ENCODE measurements around the gene TENT5C.

Gene TENT5C

DNA sequence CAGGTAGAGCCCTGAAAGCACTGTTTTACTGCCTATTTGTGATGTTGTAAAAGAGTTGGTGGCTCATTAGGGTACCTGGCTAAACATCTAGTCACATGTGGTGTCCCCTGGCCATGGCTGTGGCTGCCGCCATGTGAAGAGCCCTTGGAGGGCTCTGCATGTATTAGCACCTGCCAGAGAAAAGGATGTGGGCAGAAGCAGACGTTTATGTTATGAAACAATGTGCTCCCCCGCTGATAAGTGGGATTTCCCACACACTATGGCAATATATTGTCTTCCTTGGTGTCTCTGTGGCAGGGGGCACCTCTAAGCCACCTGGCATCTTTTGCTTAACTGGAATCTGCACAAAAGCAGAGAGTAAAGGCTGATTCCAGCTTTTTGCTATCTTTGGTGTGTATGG lies 9.6 kb downstream of the TENT5C start:
- no peak for DNase-seq

DNA sequence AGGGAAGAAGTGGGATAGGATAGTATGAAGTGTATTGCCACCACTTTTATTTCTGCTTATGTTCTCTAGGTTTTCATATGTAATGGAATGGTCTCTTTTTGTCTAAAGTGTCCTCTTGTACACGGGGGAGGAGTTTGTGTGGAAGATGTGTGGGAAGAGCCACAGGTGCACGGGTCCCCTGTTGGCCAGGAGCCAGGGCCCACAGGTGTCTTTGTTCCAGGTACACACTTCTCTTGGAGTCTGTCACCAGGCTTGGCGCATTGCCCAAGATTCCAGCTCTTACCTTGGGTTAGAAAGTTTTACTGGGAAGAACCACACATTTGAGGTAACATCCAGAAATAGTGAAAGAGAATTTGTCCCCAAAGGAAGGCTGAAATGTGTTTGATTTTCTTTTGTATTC lies 10.5 kb downstream of the TENT5C start:
- no peak for DNase-seq

DNA sequence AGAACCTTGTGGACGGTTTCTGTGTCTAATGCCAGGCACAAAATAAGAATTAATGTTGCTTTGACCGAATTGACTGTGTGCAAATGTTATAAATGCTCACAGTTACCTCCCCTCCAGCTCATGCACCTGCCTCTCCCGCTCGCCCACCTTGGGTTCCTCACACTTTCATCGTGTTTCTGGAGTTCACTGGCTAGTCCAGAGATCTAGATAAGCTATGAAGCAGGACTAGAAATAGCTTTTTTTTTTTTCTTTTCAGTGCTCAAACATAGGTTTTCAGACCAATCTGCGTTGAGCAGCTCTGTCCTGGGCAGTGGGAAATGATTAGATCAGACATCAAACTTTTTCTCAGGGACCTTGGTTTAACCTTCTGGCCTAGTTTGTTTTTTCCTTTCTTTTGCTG lies 11.1 kb downstream of the TENT5C start:
- no peak for DNase-seq

DNA sequence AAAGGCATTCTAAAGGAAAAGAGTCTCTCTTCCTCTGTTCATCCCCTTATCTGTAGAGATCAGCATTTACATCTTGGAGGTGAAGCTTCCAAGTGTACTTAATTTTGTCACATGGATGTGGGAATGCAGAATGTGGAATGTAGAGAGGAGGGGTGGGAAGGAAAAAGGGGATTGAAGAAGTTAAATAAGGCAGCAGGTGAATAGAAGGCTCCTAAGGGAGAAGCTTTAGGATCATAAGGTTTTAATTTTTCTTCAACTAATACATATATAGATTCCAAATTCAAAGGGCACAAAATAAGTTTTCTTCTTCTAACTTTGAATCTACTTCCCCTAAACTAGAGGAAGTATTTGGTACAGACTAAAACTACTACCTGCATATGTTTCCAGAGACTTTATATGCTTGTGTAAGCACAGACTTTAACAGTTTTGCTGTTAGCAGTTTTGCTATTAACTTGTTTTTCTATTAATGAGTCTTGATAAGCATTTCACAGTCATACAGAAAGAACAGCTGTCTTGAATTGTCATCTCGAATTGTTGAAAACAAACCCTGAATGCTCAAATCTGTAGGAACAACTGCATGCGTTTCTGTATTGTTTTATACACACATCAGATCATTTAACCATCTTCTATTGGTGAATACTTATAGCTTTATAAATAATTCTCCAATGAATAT lies 12.7 kb downstream of the TENT5C start:
- DNase-seq: no peak

DNA sequence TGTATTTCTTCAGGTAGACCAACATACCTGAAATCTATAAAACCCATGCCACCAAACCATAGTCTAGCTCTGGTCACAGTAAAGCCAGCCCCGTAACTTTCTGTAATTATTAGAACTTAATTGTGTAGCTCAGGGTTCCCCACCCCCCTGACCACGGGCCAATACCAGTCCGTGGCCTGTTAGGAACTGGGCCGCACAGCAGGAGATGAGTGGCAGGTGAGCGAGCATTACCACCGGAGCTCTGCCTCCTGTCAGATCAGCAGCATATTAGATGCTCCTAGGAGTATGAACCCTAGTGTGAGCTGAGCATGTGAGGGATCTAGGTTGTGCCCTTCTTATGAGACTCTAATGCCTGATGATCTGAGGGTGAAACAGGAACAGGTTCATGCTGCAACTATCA lies 14.6 kb downstream of the TENT5C start:
- DNase-seq: no peak

DNA sequence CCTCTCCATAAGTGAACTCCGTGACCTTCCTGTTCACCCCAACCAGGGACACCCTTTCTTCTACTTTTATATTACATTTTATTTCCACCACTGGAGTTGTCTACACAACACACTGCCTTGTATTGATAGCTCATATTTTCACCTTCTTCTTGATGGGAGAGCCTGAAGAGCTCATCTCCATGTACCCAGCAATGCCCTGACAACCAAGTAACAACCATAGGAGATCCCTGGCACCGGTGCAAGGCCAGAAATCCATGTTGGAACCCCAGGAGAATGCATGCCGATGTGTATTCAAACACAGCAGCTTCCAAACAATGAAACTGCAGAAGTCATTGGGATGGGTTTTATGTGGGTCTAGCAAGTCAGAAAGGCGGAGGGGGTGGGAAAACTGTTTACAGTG lies 15.5 kb downstream of the TENT5C start:
- no peak for DNase-seq

DNA sequence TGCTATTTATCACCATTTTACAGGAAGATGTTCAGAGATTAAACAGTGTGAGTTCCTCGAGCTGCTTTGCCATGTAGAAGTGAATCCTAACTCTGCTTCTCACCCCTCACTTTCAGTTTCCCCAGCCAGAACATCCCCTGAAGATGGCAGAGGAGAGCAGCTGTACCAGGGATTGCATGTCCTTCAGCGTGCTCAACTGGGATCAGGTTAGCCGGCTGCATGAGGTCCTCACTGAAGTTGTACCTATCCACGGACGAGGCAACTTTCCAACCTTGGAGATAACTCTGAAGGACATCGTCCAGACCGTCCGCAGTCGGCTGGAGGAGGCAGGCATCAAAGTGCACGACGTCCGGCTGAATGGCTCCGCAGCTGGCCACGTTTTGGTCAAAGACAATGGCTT lies 16.9 kb downstream of the TENT5C start:
- no peak for DNase-seq

DNA sequence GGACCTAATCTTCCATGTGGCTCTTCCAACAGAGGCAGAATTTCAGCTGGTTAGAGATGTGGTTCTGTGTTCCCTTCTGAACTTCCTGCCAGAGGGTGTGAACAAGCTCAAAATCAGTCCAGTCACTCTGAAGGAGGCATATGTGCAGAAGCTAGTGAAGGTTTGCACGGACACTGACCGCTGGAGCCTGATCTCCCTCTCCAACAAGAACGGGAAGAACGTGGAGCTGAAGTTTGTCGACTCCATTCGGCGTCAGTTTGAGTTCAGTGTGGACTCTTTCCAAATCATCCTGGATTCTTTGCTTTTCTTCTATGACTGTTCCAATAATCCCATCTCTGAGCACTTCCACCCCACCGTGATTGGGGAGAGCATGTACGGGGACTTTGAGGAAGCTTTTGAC lies 17.3 kb downstream of the TENT5C start:
- DNase-seq: no peak

DNA sequence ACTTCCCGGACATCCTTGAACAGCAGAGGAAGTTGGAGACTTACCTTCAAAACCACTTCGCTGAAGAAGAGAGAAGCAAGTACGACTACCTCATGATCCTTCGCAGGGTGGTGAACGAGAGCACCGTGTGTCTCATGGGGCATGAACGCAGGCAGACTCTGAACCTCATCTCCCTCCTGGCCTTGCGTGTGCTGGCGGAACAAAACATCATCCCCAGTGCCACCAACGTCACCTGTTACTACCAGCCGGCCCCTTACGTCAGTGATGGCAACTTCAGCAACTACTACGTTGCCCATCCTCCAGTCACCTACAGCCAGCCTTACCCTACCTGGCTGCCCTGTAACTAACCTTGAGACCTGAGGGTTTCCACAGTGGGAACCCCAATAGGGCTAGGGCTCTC lies 17.9 kb downstream of the TENT5C start:
- DNase-seq: no peak

DNA sequence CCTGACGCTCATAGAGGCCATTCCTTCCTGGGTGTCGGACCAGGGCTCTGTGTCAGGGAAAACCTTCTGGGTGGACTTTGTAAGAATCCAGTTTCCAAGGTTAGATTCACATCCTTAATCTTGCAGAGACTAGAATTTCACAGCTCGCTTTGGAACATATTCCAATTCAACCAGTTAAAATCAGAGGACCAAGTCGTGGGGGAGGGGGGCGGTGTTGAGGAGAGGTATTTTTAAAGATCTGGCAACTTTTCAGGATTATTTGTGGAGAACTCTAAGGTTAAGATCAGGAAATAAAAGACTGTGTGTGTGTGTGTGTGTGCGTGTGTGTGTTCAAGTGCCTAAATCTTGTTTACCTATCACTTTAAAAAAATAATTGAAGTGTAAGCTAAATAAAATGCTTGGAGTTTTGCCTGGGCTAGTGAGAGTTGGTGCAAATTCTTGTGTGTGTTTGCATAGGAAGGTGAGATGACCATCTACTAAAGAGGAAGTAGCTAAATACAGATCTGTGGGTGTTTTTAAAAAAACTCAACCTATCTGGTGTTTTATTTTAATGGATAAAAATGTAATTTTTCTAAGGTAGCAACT lies 21.8 kb downstream of the TENT5C start:
- no peak for DNase-seq

DNA sequence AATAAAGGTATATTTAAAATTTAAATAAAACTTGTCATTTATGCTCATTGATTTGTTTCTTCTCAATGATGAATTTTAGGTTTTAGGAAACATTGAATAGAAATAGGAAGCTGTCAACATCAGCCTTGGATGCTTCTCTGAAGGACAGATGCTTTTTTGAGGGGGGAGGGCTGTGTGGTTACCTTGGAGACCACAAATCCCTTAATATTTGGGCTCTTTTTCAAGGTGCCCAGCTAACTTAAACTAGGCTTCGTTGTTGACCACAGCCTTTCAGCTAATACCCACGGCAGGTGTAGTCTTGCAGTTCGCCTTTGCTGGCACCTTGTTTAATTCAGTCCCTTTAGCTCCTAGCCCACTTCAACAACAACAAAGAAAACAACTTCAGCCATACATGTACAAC lies 22.5 kb downstream of the TENT5C start:
- DNase-seq: no peak

DNA sequence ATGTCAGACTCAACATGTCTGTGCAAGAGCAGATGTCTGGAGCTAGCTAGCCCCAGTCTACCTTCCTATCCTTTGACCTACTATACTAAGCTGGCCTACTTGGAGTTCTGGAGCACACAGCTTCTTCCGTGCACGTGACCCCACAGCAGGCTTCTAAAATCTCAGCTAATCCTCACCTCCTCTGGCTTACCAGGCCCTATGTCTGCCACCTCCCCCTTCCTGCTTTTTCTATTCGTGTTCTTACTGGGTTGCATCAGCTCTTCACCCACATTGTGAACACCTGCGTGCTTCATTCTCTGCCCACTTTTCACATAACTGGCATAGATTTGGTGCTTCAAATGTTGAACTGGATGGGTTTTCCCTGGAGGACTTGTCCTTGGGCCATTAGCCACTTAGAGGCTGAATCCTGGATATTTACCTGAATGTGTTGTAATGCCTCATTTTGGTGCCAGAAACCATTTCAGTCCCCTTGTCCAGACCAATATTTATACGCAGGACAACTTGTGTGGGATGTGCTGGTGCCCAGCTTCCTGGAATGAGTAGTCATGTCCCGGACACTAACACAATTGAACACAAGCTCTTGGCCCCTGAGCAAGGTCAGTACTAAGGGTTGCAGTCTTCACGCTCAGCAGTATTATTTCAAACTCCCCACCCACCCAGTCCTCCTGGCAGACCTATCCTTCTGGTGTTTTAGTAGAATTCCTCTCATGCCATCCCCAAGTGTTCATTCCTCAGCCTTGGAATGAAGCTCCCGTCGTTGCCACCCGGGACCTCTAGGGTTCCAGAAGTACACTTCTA lies 24.0 kb downstream of the TENT5C start:
- DNase-seq: no peak

DNA sequence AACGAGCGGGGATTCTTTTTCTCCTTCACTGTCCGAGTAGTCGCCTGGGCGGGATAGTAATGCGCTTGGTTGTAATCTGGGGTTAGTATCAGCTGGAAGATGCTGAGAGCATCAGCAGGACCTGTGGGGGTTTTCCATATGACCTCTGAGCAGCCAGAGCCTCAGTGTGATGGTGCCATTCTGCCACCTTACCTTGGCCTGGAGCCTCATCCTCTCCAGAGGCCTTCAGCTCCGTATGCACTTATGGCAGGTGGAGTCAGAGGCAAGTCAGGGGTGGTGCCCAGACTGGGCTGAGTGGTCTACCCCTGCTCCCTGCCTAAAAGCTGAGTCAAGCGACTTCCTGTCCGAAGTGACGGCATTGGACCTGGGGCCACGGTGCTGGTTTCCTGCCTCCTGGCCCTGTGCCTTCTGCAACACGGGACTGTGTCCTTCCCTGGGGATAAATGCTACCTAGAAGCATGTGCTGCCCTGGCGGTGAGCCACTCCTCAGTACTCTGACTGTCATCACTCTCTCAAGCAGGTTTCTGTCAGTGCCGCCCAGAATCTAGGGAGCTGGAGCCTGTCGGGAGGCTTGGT lies 24.7 kb downstream of the TENT5C start:
- DNase-seq: no peak

DNA sequence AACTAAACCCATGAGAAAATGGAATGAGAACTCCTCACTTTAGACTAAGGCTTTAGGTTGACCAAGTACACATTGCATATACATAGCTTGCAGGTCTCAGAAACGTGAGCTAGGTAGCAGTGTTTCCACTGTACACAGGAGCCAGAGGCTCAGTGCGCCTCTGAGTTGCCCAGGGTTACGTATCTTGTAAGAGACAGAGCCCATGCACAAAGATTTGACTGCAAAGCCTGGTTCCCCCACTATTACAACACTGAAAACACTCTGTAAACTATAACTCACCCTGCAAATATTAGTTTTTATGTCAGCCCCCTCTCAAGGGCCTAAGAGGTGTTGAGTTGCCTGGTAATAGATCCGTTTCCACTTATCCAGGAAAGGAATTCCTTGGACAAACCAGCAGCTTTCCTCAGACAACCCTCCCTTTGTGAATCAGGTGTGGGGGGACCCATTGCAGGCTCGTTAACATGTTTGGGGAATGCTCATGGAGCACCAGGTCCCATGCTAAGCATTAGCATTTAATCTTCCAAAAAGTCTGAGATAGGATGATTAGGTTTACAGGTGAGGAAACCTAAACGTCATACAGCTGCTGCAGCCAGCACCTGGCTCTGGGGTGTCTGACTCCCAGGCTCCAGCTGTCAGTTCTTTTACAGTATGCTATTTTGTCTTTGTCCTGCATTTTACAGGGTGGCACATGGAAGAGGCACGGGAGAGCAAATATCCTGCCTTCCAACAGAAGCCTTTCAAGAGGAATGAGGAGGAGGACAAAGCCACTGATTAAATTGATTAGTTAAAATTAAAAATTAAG lies 25.7 kb downstream of the TENT5C start:
- no peak for DNase-seq

DNA sequence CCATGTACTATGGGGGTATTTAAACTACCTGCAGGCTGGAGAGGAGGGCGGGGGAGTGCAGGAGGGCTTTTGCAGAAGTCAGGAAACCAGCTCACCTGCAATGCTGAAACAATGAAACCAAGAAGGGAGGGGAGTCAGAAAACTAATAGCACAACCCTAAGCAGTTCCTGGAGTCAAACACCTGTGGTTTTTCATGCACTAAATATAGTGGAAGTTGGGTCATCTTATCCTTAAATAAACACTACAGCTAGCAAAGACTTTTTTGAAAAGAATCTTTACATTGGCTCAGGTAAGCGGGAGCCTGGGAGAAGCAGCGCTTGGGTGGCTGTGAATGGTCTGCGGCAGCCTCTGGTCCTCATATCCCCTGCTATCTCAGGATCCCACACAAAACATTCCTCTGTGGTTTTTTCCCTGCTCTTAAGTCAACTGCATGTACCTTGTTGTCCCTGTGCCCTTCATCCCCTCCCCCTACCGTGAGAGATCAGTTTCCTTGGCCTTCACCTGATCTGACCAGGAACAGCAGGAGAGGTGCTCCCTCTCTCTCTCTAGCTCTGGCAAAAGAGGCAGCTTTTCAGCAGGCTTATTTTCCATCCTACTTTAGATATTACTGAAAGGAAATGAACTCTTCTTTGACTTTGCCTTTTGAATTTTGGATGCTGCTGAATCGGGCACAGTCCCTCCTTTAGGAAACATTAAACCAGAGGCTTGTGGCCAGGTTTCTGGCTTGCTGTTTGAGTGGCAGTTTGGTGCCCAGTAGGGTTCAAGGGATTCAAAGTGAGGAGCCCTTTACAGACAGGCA lies 26.6 kb downstream of the TENT5C start:
- no peak for DNase-seq

DNA sequence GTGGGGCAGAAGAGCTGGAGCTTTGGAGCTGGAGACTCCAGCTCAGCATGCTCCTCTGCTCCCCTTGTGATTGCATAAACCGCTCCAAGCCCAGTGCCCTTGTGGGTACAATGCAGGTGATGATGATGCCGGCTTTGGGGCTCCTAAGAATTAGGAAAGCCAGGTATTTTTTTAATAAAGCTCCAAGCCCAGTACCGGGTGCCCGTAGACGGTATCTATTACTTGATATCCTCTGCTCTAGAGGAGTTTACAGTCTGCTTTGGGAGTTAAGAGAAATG lies 27.2 kb downstream of the TENT5C start:
- no peak for DNase-seq

DNA sequence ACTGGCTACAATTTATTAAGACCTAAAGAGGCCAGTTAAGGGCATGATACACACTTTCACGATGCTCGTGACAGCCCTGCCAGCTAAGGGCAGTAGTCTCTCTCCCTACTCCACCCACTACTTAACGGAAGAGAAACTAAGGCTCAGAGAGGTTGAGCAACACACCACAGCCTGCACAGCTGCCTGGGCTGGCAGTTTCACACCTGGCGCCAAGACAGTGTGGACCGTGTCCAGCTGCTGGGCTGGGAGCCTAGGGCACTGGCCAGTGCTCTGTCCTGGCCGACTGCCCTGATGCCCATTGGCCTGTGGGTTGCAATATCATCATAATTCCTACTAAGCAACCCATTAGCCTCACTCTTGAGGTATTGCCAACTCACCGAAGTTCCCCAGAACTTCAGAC lies 27.6 kb downstream of the TENT5C start:
- DNase-seq: no peak

DNA sequence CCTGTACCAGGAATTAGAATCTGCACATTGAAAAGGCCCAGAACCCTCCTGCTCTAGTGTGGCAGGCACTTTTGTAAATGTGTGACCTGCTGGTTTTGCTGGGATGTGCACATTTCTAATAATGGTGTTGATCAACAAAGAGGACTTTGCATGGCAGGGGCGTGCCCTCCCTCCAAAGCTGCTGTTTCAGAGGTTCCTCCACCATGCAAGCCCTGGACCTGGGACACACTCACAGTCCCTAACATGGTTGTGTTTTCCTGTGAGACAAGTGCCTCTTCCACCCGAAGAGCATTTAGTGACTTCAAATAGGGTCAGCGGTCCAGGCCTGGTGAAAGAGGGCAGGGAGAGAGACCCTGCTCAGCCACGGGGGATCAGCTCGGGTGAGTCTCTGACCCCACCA lies 28.1 kb downstream of the TENT5C start:
- DNase-seq: no peak

DNA sequence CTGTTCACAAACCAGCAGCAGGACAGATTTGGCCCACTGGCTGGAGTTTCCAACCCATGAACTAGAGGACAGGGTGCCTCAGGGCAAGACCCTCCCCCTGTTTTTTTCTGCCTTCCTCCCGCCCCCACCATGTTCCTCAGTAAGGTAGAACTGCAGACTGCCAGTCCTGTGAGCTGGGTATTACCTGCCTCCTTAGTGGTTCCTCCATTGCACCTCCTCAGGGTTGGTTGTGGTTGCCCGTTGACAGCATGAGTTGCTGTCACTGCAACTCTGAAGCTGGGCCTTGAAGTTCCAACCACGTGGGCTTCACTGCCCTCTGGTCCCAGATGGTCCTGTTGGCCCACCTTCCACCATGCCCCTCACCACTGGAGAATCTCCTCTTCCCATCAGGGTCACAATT lies 28.8 kb downstream of the TENT5C start:
- DNase-seq: no peak

DNA sequence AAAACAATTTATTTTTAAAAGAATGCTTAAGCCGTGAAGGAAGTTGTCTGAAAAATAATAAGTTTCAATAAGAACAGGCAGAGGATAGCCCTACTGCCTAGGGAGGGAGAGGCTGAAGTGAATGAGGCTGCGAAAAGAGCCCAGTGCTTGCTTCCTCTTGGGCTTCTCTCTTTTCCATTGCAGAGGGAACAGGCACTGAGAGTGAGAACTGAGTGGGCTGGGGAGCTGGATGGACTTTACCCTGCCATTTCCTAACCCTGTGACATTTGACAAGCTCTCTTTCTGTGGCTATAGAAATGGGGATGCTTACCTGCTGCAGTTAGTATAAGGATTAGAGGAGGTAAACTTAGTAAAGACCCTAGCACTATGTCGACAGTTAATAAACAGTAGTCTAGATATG lies 30.0 kb downstream of the TENT5C start:
- no peak for DNase-seq

DNA sequence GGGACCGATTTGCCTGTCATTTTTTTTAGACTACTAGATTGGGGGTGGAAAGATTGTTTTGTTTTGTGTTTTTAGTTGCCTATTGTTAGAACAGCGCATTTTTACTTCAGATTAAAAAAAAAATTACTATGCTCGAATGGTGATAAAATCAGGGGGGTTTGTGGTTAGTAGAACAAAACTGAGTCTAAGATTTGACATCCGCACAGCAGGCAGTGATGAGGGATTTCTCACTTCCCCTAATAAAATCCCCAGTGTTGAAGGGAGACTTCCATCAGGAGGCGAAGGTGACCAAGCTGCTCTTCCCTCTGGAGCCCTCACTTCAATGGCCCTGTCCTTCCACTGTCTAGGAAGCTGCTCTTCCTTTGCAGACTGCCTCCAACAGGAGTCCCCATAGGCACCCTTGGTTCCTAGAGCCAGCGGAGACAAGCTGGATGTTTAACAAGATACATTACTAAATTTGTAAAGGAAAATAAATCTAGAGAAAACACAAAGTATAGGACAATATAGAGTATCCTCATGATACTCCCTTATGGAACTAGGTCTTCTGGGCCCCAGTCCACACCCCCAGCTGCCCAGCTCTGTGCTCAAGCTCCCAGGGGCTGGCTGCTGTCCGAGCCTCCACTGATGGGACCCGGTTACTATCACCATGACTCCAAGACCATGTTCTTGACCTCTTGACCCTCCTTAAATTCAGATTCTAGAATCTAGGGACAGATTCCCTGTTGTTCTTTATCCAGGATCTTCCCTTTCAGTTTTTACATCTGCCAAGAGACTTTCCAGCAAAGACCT lies 31.0 kb downstream of the TENT5C start:
- DNase-seq: no peak

DNA sequence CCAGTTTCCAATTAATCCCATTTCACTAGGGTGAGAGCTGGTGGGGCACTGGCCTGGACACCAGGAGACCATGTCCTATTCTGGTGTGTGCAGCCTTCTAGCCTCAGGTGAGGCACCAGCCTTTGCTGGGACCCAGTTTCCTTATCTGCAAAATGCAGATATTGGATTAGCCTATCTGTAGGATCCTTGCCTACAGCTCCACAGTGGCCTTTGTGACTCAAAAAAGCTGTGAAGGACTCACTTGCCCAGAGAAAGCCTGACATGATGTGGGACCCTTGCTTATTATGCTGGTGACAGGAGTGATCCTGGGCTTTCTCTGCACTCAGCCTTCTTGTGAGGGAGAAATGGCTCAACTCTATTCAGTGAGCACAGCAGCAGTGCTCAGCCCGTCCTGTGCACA lies 32.3 kb downstream of the TENT5C start:
- no peak for DNase-seq

Data from cortex of kidney (tissue), 1 donor.